ENCODE results near the gene FRS2. TPM values are rescaled to one million over a fixed set of nuclear protein-coding genes. Genes with fewer than 3 reads are reported as not detected.

The FRS2 gene
- total RNA-seq, 1 experiment from 2014 or later = 35.0 TPM

GRCh38 chr12:69616025-69616424 lies 145.8 kb downstream of the FRS2 start:
- Histone ChIP-seq H3K79me2 (ENCODE audit: low read length) (no peaks in the 10 kb centered on the region), H3K9me2 (replicated peaks; ENCODE audit: low read length) (no peaks in the 10 kb centered on the region), H3K9me3 (ENCODE audit: low read length) (no peaks in the 10 kb centered on the region), H3K36me3 (ENCODE audit: low read depth, low read length) (no peaks in the 10 kb centered on the region), H3F3A (ENCODE audit: low read length, unreplicated experiment) (no peaks in the 10 kb centered on the region), H3K27ac (ENCODE audit: low read length) (no peak overlapping the region), H3K4me2 (ENCODE audit: low read length) (no peak overlapping the region), H3K4me1 (ENCODE audit: insufficient read depth, low read length) (no peaks in the 10 kb centered on the region), H4K20me1 (ENCODE audit: low read length) (no peaks in the 10 kb centered on the region), H2AFZ (ENCODE audit: low read length) (no peak overlapping the region), H3K9ac (ENCODE audit: low read length) (no peak overlapping the region), H3K27me3 (ENCODE audit: low read length) (no peaks in the 10 kb centered on the region), H3K4me3 (ENCODE audit: low read length) (no peak overlapping the region)
- ChIA-PET POLR2A (ENCODE audit: unreplicated experiment) (no interaction called here), CTCF (no interaction called here)
- intact Hi-C loops (cut with micrococcal nuclease) = no loop called here
- ATAC-seq (no peak), DNase-seq (no peak)
- TF ChIP-seq CTCF (conservative IDR thresholded peaks at IDR 0.05; ENCODE audit: low read depth, low read length) = no peak
- no peak for TF ChIP-seq EZH2phosphoT487 (IDR thresholded peaks at IDR 0.05; ENCODE audit: borderline replicate concordance, low read length)
- TF ChIP-seq EZH2 (IDR thresholded peaks at IDR 0.05; ENCODE audit: low read length, unreplicated experiment) = no peak
- no TSS peak for BruUV-seq (replicated peaks)

- ChIA-PET CTCF (no interaction called here), POLR2A (ENCODE audit: unreplicated experiment) (interaction anchor here (0.5 kb wide), 1 partner anchor 337 kb away, joined by 4 read pairs; no protein-coding TSS in a partner anchor)
- no peaks in the 10 kb centered on the region for H4K20me1 ChIP-seq (ENCODE audit: low read length)
- no TSS peak for BruUV-seq (replicated peaks)
- no peaks in the 10 kb centered on the region for H3K27me3 ChIP-seq (ENCODE audit: low read length)
- no peak overlapping the region for H3K4me2 ChIP-seq (ENCODE audit: low read length)
- no peaks in the 10 kb centered on the region for H3K4me1 ChIP-seq (ENCODE audit: insufficient read depth, low read length)
- no peaks in the 10 kb centered on the region for H3K79me2 ChIP-seq (ENCODE audit: low read length)
- H3K9ac ChIP-seq (ENCODE audit: low read length) = no peak overlapping the region
- no peak overlapping the region for H3K27ac ChIP-seq (ENCODE audit: low read length)
- ATAC-seq (no peak), DNase-seq (no peak)
- no peaks in the 10 kb centered on the region for H3K36me3 ChIP-seq (ENCODE audit: low read depth, low read length)
- no peaks in the 10 kb centered on the region for H3K9me2 ChIP-seq (replicated peaks; ENCODE audit: low read length)
- no peaks in the 10 kb centered on the region for H3K9me3 ChIP-seq (ENCODE audit: low read length)
- TF ChIP-seq EZH2 (IDR thresholded peaks at IDR 0.05; ENCODE audit: low read length, unreplicated experiment) (no peak), CTCF (conservative IDR thresholded peaks at IDR 0.05; ENCODE audit: low read depth, low read length) (no peak), EZH2phosphoT487 (IDR thresholded peaks at IDR 0.05; ENCODE audit: borderline replicate concordance, low read length) (no peak)
- intact Hi-C loops (cut with micrococcal nuclease) = no loop called here
- H2AFZ ChIP-seq (ENCODE audit: low read length) = no peak overlapping the region
- H3K4me3 ChIP-seq (ENCODE audit: low read length) = no peak overlapping the region
- no peaks in the 10 kb centered on the region for H3F3A ChIP-seq (ENCODE audit: low read length, unreplicated experiment)
These were observed 148.9 kb downstream of the FRS2 start for GRCh38 chr12:69619050-69619449.

- Histone ChIP-seq H3K4me1 (ENCODE audit: insufficient read depth, low read length) (no peaks in the 10 kb centered on the region), H3K27me3 (ENCODE audit: low read length) (no peaks in the 10 kb centered on the region), H3K4me2 (ENCODE audit: low read length) (no peak overlapping the region), H3K79me2 (ENCODE audit: low read length) (no peaks in the 10 kb centered on the region), H3K27ac (ENCODE audit: low read length) (no peak overlapping the region), H3K36me3 (ENCODE audit: low read depth, low read length) (no peaks in the 10 kb centered on the region), H4K20me1 (ENCODE audit: low read length) (no peaks in the 10 kb centered on the region), H3F3A (ENCODE audit: low read length, unreplicated experiment) (no peaks in the 10 kb centered on the region), H3K9me3 (ENCODE audit: low read length) (no peaks in the 10 kb centered on the region), H3K4me3 (ENCODE audit: low read length) (no peak overlapping the region), H3K9me2 (replicated peaks; ENCODE audit: low read length) (no peaks in the 10 kb centered on the region), H2AFZ (ENCODE audit: low read length) (no peak overlapping the region), H3K9ac (ENCODE audit: low read length) (no peak overlapping the region)
- DNase-seq (no peak), ATAC-seq (no peak)
- intact Hi-C loops (cut with micrococcal nuclease) = no loop called here
- TF ChIP-seq EZH2phosphoT487 (IDR thresholded peaks at IDR 0.05; ENCODE audit: borderline replicate concordance, low read length) (no peak), EZH2 (IDR thresholded peaks at IDR 0.05; ENCODE audit: low read length, unreplicated experiment) (no peak), CTCF (conservative IDR thresholded peaks at IDR 0.05; ENCODE audit: low read depth, low read length) (no peak)
- ChIA-PET POLR2A (ENCODE audit: unreplicated experiment) (no interaction called here), CTCF (no interaction called here)
- BruUV-seq (replicated peaks) = no TSS peak
These were observed 149.9 kb downstream of the FRS2 start for GRCh38 chr12:69620077-69620476.

Data from PC-3 (cell line).